Ishikawa (cell line): Measurements from ENCODE around the gene CHCHD3.

Source experiments
- CEBPB ChIP-seq: IDR thresholded peaks from 2 replicates; pipeline ENCODE4 v1.6.1; 2012
- EGR1 ChIP-seq: IDR thresholded peaks from 2 replicates; pipeline ENCODE4 v1.6.1; 2012
- EP300 ChIP-seq: IDR thresholded peaks from 2 replicates; pipeline ENCODE4 v1.6.1; 2012; ENCODE audit warnings: borderline replicate concordance
- YY1 ChIP-seq: IDR thresholded peaks from 2 replicates; pipeline ENCODE4 v1.6.1; 2012; ENCODE audit warnings: low read depth

- TF ChIP-seq EGR1 (no peak), CEBPB (no peak), YY1 (no peak), EP300 (no peak)
Measured at GRCh38 chr7:133119067-133119466, 37.2 kb upstream of the CHCHD3 start.
